Central memory CD4-positive, alpha-beta T cell (primary cell): ENCODE data around the gene CERS4.
"Not testable (repeated sequence)": the region's sequence is repeated elsewhere in the genome, so short reads cannot be mapped to it uniquely, and the experiment has no call there.

Experiments
- DNase-seq: peaks from one replicate; pipeline ENCODE4 v3.0.0; 2022

The CERS4 gene

DNA sequence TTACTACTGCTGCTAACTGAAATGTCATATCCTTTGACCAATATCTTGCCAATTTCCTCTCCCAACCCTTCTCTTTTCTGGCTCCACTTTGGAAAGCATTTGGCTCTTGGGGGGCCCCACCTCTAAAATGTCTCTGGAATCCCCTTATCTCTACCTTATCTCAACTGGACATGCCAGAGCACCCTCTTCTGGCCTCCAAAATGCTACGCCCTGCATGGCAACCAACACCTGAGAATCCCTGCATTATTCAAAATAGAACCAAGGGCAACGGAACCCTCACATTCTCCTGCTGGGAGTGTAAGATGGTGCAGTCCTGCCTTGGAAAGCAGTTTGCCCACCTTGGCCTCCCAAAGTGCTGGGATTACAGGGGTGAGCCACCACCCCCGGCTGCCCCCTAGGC, 35.3 kb downstream of the CERS4 start:
- no peak for DNase-seq

DNA sequence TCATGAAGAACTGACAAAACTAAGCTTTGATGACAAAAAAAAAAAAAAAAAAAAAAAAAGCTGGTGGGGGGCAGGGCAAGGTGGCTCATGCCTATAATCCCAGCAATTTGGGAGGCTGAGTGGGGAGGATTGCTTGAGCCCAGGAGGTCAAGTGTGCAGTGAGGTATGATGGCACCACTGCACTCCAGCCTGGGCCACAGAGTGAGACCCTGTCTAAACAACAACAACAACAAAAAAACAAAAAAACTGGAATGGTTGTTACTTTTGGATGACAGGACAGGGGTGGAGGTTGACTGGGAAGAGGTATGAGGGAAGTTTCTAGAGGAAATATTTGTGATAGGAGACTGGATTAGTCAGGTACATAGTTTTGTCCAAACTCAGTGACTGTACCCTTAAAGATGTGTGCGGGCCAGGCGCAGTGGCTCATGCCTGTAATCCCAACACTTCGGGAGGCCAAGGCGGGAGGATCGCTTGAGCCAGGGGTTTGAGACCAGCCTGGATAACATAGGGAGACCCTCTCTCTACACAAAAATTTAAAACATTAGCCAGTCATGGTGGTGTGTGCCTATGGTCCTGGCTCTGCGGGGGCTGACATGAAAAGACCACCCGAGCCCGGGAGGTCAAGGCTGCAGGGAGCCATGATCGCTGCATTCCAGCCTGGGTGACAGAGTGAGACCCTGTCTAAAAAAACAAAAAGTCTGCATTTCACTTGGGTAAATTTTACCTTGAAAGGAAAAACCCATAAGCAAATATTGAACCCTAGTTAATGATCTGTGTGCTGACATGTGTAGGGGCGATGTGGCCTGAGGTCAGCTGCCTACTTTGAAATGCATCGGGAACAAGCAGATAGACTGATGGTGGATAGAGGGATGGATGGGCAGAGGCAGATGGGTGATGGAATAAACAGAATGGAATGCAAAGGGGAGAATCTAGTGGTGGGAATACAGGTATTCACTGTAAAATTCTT, 37.0 kb downstream of the CERS4 start:
- no peak for DNase-seq

DNA sequence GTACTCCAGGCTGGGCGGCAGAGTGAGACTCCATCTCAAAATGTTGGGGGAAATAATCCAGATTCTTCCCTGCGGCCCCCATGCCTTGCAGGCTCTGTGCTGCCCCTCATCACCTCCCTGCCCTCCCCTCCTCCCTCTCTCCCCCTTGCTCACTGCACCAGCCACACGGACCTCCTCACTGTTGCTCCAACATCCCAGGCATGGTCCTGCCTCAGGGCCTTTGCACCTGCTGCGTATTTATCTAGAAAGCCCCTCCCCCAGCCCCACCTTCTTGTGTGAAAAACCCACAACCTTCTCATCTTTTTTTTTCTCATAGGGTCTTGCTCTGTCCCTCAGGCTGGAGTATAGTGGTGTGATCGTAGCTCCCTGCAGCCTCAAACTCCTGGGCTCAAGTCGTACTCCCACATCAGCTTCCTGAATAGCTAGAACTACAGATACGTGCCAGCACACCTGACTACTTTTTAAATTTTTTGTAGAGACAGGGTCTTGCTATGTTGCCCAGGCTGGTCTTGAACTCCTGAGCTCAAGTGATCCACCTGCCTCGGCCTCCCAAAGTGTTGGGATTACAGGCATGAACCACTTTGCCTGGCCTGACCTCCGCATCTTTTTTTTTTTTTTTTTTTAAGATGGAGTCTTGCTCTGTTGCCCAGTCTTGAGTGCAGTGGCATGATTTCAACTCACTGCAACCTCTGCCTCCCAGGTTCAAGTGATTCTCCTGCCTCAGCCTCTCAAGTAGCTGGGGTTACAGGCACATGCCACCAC, 38.1 kb downstream of the CERS4 start:
- not testable (repeated sequence) for DNase-seq

DNA sequence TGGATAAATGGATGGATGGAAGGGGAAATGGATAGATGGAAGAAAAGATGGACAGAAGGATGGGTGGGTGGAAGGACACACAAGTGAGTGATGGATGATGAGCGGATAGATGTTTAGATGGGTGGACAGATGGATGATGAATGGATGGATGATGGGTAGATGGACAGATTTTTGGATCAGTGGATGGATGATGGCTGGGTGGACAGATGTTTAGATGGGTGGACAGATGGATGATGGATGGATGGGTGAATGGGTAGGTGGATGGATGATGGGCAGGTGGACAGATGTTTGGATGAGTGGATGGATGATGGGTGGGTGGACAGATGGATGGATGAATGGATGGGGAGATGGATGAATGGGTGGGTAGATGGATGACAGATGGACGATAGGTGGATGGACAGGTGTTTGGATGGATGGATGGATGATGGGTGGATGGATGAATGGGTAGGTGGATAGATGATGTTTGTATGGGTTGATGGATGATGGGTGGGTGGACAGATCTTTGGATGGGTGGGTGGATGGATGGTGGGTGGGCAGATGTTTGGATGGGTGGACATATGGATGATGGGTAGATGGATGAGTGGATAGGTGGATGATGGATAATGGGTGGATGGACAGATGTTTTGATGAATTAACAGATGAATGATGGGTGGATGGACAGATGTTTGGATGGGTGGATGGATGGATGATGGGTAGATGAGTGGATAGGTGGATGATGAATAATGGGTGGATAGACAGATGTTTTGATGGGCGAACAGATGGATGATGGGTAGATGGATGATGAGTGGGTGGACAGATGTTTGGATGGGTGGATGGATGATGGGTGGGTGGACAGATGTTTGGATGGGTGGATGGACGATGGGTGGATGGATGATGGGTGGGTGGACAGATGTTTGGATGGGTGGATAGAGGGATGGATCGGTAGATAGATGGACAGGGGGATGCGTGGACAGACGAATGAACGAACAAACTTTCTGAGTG, 39.5 kb downstream of the CERS4 start:
- no peak for DNase-seq

DNA sequence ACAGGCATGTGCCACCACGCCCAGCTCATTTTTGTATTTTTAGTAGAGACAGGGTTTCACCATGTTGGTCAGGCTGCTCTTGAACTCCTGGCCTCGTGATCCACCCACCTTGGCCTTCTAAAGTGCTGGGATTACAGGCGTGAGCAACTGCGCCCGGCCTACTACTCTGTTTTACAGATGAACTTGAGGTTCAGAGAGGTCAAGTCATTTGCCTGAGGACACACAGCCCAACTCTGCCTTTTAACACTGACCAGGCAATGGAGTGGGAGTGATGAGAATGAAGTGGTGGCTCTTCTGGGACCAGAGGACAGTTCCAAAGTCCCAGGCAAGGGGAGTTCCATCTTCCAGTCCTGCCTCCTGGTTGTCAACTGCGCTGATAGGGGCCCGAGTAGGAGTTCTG, 41.4 kb downstream of the CERS4 start:
- DNase-seq = no peak

DNA sequence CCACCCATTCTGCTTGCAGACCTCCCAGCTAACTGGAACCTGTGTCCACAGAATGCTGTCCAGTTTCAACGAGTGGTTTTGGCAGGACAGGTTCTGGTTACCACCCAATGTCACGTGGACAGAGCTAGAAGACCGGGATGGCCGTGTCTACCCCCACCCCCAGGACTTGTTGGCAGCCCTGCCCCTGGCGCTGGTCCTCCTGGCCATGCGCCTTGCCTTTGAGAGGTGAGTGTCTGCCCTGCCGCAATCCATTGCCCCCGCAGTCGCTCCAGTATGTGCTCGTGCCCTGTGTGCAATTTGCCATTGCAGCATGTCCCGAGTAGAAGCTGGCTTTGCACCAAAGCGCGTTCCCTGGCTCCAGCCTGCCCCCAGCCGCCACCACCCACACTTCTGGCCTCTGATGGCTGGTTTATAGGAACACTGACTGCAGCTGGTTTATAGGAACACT, 41.9 kb downstream of the CERS4 start:
- DNase-seq = no peak

DNA sequence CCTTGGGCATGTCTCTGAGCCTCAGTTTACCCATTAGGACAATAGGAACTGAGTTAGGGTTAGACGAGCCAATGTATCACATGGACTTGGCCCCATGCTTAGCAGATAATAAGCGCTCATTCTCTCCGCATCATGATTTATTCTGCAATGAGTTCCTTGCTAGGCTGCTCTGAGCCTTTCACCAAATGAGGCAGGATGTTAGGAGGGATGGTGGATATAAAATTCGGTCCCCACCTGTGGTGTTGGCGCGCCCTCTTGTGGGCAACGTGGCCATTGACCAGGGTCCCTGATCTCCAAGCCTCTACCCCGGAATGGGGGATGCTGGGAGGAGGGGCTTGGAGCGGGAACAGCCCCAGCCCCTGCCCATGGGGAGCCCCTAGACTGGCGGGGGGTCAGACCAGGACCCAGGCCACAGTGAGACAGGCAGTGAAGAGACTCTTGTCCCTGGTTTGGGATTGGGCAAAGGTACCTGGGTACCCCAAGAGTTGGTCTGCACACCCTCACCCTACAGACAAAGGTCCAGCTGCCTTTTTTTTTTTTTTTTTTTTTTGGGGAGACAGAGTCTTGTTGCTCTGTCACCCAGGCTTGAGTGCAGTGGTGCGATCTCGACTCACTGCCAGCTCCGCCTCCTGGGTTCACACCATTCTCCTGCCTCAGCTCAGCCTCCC, 43.9 kb downstream of the CERS4 start:
- DNase-seq = peak; percentile 72

DNA sequence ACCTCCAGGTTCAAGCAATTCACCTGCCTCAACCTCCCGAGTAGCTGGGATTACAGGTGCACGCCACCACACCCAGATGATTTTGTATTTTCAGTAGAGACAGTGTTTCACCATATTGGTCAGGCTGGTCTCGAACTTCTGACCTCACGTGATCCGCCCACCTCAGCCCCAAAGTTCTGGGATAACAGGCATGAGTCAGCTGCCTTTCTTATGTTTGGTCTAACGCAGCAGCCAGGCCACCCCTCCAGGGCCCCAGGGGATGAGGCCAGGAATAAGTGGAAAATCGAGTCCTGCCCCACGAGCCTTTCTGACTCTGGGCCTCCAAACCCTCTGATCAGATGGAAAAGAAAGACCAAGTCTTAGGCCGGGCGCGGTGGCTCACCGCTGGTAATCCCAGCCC, 44.5 kb downstream of the CERS4 start:
- DNase-seq = no peak

DNA sequence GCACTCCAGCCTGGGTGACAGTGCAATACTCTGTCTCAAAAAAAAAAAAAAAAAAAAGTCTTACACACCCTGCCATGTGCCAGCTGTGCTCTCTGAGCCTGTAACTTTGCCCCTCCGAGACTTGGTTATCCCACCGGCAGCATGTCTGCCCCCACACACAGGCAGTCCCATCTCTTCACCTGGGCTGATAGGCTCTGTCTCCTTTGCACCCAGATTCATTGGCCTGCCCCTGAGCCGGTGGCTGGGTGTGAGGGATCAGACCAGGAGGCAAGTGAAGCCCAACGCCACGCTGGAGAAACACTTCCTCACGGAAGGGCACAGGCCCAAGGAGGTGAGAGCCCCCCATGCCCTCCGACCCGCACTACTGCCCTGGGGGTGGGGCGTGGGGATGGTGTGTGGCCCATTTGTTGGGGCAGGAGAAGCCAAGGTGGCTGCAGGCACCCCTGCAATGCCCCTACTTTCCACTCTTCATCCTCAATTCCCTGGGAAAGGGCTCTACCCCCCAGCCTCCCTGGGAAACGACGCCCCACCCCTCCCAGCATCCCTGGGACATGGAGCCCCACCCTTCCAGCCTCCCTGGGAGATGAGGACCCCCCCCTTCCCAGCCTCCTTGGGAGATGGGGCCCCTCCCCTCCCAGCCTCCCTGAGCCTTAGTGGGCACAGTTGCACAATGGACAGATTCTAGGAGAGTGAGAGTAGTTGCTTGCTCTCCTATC, 45.3 kb downstream of the CERS4 start:
- no peak for DNase-seq

DNA sequence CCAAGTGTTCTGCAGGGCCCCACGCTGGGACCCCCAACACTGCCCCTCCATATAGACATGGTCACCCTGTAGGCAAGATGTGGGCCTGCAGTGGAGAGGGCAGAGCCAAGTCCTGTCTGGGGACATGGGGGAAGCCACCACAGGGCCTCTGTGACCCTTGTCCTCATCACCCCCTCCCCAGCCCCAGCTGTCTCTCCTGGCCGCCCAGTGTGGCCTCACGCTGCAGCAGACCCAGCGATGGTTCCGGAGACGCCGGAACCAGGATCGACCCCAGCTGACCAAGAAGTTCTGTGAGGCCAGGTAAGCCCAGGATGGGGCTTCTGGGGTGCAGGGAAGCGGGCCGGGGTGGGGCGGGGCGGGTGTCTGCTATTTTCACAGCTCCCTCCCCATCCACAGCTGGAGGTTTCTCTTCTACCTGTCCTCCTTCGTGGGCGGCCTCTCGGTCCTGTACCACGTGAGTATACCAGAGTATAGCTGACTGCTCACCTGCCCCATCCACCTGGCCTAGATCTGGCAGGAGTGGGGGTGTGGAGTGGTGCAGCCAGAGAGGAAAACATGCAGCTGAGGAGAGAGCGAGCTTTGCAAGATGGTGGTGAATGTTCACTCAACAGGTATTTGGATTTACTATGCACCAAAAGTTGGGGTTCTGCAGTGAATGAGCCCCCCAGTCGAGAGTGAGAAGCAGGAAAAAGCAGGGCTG, 46.4 kb downstream of the CERS4 start:
- no peak for DNase-seq

DNA sequence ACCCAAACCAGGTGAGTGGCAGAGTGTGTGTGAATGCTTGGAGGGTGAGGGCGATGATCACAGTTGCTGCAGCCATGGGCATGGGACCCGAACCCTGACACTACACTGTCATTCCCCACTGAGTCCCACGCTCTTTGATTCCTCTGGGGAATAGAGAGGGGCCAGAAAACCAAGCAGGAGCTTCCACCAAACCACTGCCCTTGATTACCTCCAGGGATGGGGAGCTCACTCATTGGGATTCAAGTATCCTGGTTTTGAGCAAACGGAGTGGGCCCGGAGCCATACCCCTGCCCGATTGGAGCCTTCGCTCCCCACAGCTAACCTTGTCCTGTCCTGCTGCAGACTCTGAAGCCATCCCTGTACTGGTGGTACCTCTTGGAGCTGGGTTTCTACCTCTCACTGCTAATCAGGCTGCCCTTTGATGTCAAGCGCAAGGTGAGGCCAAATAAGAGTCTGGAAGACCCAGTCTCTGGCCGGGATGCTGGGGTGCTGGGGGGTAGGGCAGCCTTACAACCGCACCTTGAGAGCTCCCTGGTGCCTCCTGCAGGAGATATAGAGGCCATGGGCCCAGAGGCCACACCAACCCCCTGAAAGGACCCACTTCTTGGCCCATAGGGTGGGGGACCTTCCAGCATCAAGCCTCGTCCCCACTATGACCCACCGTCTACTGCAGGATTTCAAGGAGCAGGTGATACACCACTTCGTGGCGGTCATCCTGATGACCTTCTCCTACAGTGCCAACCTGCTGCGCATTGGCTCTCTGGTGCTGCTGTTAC, 47.3 kb downstream of the CERS4 start:
- no peak for DNase-seq

DNA sequence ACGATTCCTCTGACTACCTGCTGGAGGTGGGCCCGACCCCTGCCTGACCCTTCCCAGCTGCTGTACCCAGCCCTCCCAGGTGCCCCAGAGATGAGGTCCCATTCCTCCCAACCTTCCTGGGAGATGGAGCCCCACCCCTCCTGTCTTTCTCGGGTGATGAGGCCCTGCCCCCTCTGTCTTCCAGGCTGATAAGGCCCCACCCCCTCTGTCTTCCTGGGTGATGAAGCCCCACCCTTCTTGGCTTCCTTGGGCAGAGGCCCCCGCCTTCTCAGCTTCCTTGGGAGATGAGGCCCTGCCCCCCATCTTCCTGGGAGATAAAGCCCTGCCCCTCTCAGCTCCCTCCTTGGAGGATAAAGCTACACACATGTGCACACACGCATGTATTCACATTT, 47.9 kb downstream of the CERS4 start:
- no peak for DNase-seq

DNA sequence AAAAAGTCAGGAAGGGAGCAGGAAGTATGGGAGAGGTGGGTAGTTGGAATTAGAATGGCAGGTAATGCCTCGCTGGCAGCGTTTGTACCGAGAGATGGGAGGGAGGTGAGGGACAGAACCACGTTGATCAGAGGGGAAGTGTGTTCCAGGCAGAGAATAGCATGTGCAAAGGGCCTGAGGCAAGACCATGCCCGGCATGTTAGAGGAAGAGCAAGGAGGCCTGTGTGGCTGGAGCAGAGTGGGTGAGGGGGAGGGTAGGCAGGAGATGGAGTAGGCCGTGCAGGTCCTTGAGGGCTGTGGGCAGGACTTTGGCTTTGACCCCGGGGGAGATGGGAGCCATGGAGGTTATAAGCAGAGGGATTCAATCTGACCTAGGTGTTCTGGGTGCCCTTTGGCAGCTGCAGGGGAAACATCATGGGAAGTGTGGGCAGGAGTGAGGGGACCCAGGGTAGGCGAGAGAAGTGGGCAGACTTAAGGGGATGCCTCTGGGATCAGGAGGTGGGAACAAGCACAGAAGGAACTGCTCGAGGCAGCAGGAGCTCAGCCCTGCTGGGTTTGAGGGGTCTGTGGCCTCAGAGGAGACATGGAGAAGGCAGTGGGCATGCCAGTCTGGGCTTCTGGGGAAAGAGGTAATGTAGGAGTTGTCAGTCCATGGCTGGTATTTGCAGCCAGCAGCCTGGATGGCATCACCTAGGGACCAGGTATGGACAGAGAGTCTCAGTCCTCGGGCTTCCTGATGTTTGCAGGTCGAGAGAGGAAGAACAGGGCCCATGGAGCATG, 50.2 kb downstream of the CERS4 start:
- no peak for DNase-seq

DNA sequence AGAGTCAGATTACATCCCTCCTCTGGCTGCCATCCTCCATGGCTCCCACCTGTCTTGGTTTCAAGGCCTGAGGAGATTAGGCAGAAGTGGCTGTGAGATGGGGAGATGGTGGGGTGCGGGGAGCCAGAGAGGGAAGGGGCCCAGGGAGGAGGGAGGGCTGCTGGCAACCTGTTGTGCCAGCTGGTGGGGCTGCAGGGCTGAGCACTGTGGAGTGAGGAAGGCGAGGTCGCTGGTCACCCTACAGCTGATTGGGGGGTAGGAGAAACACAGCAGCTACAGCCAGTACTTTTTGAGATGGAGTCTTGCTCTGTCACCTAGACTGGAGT, 50.7 kb downstream of the CERS4 start:
- DNase-seq = no peak

DNA sequence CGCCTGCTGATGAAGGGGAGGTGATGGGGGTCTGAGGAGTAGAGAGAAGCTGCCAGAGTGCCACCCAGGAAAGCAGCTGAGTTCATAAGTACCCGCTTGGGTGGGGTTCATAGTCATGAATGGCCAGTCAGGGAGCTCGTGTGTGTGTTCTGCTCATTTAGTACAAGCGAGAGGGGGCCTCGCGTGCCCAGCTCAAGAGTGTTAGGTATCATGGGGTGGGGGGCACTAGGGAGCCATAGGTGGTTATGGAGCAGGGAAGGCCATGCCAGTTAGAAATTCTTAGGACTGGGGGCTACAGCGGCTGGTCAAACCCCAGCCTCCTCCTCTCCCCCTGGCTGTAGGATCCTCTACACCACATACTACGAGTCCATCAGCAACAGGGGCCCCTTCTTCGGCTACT, 52.2 kb downstream of the CERS4 start:
- no peak for DNase-seq

DNA sequence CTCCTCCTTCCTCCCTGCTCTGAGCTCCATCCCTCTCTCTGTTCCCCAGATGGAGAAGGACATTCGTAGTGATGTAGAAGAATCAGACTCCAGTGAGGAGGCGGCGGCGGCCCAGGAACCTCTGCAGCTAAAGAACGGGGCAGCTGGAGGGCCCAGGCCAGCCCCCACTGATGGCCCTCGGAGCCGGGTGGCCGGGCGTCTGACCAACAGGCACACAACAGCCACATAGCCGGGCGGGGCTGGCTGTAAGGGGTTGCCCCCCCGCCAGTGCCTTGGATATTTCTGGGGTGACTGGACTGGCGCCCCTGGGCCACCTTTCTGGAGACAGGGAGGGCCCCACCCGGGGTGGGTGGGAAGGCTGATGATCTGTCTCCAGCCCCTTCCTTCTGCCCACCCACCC, 52.7 kb downstream of the CERS4 start:
- DNase-seq = no peak

DNA sequence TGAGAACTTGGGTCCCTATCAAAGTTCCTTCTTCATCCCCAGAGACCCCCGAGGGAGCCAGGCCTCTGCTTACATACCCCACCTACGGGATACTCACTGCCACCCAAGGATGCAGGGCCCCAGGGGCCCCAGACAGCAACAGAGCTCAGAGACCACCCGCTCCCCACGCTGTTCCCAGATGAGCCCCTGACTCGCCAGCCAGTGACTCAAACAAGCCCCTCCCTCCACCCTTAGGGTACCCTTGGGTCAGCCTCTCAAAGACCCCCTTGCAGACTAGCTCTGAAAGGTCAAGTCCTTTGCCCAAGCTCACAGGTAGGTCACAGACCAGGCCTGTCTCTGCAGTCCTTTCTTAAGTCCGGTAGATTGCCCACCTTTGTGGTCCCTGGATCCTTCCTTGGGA, 53.3 kb downstream of the CERS4 start:
- DNase-seq = no peak

DNA sequence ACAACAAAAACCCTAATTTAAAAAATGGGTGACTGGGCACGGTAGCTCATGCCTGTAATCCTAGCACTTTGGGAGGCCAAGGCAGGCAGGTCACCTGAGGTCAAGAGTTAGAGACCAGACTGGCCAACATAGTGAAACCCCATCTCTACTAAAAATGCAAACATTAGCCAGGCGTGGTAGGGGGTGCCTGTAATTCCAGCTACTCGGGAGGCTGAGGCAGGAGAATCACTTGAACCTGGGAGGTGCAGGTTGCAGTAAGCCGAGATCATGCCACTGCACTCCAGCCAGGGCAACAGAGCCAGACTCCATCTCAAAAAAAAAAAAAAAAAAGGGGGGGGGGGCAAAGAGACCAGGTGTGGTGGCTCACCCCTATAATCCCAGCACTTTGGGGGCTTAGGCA, 55.1 kb downstream of the CERS4 start:
- DNase-seq = not testable (repeated sequence)

DNA sequence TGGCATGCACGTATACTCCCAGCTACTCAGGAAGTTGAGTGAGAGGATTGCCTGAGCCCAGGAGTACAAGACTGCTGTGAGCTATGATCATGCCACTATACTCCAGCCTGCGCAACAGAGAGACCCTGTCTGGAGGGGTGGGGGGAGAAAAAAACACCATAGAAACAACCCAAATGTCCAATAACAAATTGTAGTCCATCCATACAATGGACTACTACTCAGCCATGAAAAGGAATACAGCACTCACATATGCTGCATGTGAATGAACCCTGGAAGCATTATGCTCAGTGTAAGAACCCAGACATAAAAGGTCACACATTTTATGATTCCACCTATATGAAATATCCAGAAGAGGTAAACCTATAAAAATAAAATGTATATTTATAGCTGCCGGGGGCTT, 56.7 kb downstream of the CERS4 start:
- no peak for DNase-seq
